ENCODE results near the gene SYP.
A peak's percentile ranks its signal among the peaks of the same experiment; 100 is the strongest.

SYP gene

GRCh38 chrX:49220100-49220499 lies 20.1 kb upstream of the SYP start:
- no peak for DNase-seq (ENCODE audit: low read depth in 2 of 2)

DNA sequence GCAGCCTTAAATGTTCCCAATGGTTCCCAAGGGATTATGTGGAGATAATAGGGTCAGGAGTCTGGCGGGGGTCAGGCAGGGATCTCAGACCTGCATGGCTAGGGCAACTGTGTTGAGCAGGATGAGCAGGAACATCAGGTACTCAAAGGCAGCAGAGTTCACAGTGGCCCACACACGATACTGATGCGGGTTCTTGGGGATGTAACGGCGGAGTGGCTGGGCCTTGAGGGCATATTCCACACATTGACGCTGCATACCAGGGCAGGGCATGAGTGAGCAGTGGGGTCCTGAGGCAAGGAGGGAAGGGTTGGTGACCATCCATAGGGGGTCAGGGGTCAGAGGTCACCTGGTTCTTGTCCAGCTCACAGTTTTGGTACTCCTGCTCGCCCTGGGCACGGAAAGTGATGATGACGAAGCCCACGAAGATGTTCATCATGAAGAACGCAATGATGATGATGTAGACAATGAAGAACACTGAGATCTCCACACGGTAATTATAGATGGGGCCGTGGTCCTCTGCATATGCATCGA lies 15.1 kb upstream of the SYP start:
- no peak for DNase-seq (ENCODE audit: low read depth in 2 of 2)

DNA sequence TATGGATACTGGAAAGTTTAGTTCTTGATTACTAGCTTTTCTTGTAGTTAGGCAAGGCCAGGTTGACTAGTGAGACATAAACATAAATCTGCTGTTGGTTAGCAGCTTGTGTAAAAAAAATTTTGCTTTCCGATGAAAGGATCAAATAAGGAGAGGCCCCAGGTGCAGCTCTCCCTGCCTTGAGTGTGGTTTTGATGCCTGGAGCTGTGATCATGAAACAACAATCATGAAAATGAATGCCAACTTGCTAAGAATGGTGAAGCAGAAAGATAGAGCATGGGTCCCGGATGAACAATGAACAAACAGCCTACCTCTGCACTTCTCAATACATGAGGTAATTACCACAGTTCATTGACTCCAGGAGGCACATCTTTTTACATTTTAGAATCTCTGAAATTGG lies 14.4 kb upstream of the SYP start:
- no peak for DNase-seq (ENCODE audit: low read depth in 2 of 2)

DNA sequence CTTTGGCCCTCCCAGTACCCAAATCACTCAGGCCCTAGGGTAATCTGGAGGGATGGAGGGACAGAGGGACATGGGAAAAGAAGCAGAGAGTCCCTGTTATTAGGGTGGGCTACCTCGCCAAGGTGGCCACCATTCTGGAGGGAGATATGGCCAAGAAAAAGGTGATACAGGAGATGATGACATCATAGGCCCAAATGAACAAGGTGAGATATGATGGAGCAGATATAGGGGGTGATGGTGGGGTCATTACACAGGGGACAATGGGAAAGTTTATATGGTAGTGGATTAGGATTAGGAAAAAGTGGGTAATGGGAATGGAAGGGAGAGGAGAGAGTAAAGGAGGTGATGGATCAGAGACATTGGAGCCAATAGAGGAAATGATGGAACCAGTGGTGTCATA lies 12.9 kb upstream of the SYP start:
- DNase-seq (ENCODE audit: low read depth in 2 of 2) = no peak

GRCh38 chrX:49212209-49212608 lies 12.2 kb upstream of the SYP start:
- no peak for DNase-seq (ENCODE audit: low read depth in 2 of 2)

DNA sequence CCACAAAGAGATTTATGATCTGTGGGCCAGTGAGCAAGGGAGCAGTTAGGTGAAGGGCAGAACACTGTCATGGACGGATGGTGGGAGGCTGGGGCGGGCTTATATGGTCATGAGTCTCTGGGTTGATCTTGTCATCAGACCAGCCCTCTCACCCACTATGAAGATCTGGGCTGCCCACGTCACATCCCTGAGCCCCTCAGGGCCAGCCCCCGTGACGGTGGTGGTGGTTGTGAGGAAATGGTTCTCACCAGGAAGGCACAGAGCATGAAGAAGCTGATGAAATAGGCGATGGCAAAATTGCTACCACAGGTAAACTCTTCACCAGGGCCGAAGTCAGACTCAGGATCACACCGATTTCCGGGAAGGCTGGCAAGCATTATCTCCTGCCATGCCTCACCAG lies 11.1 kb upstream of the SYP start:
- DNase-seq (ENCODE audit: low read depth in 2 of 2) = no peak

DNA sequence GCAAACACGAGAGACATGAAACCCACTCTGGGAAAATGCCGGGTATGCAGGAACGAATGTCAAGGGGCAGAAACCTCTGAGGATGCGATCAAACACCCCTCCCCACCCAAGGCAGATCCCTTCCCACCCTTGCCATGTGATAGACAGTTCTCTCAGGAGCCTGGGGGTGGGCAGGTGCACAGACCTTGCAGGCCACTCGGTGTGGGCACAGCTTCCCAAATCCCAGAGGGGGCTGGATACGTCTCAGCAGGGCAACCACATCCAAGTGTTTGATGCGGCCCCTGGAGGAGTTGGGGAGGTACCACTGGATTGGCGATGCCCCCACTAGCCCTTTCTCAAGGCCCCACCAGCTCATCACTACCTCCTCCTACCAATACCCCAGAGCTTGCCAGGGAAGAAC lies 10.4 kb upstream of the SYP start:
- no peak for DNase-seq (ENCODE audit: low read depth in 2 of 2)

DNA sequence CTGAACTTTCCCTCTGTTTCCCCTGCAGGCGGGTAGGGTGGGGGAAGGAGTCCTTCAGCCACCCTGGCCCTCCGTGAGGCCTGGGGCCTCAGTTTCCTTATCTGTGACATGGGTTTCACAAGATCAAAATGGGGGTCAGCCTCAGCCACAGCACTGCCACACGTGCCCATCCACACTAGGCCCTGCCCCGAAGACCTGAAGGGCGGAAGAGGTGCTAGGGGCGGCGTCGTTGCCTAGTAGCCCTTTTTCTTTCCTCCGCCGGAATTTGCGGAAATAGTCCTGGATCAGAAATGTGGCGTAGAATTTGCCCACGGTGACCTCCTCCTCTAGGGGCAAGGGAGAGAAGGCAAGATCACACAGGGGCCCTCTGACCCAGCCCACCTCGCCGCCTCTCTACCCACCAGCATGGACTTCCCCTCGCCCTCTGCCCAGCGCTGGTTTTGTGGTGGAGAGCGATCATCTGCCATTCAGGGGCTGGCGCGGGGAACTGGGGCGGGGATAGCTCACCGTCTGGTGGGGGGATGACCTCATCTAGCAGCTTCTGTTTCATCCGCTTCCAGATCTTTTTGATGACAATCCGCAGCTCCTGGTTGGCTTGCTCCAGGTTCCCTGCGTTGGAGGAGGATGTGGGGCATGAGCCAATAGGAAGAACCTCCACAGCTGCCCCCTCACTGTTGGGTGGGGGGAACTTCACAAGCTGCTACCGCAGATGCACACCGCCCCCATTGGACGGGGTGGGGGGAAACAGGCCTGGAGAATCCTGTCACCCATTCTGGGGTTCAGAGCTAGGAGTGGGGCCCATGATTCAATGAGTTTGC lies 9.7 kb upstream of the SYP start:
- no peak for DNase-seq (ENCODE audit: low read depth in 2 of 2)

GRCh38 chrX:49208399-49208798 lies 8.4 kb upstream of the SYP start:
- no peak for DNase-seq (ENCODE audit: low read depth in 2 of 2)

DNA sequence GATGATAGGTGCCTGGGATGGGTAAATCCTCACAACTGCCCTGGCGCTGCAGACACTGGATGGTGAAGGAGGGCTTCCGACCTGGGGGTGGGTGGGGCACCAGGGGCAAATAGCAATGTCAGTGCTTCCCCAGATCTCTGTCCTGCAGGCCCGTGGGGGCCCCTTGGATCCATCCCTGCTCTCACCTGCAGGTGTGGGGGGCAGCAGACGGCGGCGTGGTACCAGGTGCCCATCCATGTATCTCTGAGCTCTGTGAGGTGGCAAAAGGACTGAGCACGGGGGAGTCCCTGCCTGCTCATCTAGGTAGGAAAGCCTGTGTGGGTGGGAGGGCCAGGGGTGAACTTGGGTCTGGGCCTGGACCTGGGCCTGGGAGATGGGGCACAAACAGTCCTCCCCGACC lies 6.5 kb upstream of the SYP start:
- no peak for DNase-seq (ENCODE audit: low read depth in 2 of 2)

GRCh38 chrX:49205443-49205842 lies 5.5 kb upstream of the SYP start:
- DNase-seq (ENCODE audit: low read depth in 2 of 2) = no peak

DNA sequence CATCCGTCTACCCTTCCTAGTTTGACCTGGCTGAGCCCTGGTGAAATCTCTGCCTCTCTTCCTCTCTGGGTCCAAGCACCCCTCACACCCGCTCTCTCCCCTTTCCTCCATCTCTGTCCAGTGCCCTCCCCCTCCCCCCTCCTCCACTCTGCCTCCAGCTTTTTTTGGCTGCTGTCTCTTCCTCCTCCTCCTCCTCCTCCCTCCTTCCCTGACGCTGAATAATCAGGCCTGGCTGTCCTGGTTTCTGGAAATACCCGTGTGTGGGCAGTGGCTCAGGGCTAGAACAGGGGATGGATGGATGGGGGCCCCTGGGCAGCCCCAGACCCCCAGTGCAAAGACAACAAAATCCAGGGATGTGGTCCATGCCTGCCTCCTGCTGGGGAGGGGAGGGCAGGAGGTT lies 4.7 kb upstream of the SYP start:
- no peak for DNase-seq (ENCODE audit: low read depth in 2 of 2)

GRCh38 chrX:49204017-49204416 lies 4.0 kb upstream of the SYP start:
- DNase-seq (ENCODE audit: low read depth in 2 of 2) = no peak

- no peak for DNase-seq (ENCODE audit: low read depth in 2 of 2)
These were observed 3.5 kb upstream of the SYP start for GRCh38 chrX:49203536-49203935.

DNA sequence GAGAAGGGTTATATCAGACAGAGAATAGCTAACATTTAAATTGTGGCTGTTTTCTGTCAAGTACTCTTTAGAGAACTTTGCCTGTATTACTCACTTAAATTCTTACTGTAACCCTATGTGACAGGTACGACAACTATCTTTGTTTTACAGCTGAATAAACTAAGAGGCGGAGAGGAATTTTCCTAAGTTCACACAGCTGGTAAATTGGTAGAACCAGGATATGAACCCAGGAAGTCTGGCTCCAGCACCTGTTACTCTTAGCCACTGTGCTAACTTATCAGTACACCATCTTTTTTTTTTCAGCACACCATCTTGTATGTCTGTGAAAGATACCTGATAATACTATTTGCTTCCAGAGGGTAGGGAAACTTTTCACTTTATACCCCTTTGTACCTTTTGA lies 2.0 kb upstream of the SYP start:
- DNase-seq (ENCODE audit: low read depth in 2 of 2) = no peak

DNA sequence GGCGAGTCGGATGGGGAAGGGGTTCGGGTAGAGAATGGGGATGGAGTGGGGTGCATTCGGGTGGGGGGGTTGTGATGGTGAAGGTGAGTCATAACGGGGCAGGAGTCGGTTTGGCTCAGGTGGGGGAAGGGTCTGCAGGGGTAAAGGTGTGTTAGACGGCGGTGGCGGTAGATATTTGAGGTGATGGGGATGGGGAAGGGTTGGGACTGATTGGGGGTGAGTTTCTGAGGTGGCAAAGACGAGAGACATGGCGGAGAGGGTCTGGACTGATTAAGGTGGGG lies 738 bp downstream of the SYP start:
- DNase-seq (ENCODE audit: low read depth in 2 of 2) = no peak

DNA sequence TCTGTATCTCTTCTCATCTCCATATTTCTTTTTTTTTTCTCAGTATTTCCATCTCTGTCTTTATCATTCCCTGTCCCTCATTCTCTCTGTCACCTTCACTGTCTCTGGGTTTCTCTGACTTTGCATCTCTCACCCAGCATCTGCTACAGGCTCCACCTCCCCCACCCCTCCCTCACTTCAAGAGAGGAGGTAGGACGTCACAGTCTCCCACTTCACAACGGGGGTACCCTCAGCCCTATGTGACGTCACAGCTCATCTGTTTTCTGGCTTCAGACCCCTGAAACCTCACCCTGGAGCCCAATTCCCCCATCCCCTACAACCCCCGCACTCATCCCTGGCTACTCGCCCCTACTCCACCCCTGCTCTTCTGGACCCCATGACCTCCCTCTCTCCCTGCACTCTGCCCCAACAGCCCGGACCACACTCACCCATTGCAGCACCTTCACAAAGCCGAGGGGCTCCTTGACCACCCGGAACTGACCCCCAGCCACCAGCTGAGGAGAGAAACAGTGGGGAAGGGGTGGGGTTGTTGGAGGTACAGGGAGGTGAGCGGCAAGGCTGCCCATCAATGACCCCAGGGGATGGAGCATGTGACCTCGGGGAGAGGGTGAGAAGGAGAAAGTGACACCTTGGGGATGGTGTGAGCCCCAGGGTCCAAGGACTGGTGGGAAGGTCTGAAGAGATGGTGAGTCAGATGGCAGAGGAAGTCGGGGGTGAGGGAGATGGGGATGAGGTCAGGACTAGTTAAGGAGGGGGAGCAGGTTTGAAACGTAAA lies 1.3 kb downstream of the SYP start:
- DNase-seq (ENCODE audit: low read depth in 2 of 2) = no peak

GRCh38 chrX:49197543-49198087 lies 2.4 kb downstream of the SYP start:
- DNase-seq (ENCODE audit: low read depth in 2 of 2) = no peak

DNA sequence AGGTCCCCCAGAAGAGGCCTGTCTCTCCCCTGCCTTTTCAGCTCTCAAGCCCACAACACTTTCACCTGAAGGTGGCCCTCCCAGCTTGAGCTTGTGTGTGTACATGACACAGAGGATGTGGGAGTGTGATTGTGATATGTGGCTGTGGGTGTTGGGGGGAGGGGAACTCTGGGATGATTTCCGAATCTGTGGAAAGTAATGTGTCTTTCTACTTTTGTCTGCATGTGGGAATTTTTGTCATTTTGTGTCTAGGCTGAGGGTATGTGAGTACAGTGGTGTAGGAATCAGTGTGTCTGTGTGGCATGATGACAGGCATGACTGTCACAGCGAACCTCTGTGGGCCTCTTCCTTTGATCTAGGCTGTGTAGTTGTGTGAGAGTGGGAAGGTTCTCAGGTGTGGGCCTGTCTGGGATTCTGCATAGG lies 6.4 kb downstream of the SYP start:
- no peak for DNase-seq (ENCODE audit: low read depth in 2 of 2)

- no peak for DNase-seq (ENCODE audit: low read depth in 2 of 2)
These were observed 7.2 kb downstream of the SYP start for GRCh38 chrX:49192722-49193328.

GRCh38 chrX:49191574-49192011 lies 8.4 kb downstream of the SYP start:
- no peak for DNase-seq (ENCODE audit: low read depth in 2 of 2)

DNA sequence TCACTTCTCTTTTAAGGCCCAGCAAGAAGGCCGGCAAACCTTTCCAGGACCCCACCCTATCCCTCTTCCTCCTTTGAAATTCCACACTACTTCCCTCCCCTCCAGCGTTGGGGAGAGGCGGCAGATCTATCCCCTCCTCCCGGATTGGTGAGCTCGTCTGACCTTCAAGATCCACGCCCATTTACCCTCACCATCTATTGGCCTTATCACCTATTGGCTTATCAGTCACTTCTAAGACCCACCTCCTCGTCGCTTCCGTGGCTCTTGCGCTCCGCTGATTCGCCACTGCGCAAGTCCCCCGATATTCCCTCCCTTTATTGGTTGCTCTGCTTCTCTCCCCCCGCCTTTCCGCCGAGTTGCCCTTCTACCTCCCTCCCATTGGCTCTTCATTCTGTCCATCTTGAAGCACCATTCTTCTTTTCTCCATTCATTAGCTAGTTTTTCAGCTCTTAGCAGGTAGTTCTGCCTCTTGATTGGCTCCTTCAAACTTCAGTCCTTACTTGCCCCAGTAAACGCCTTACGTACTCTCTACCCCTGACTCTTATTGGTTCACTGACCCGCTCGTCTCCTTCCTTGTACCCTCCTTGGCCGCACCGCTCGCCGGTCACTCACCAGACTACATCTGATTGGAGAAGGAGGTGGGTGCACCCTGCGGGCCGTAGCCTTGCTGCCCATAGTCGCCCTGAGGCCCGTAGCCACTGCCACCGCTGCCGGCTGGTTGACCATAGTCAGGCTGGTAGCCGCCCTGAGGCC lies 9.0 kb downstream of the SYP start:
- DNase-seq (ENCODE audit: low read depth in 2 of 2) = peak; percentile 73 to 77
